ENCODE measurements around the gene LCN6. TPM values are rescaled to one million over a fixed set of nuclear protein-coding genes. Genes with fewer than 3 reads are reported as not detected.

Gene LCN6
- total and polyA plus RNA-seq, 2 of the 13 experiments (the other 11 are each of a cell fraction or from before 2014, with no cell fraction given), result not detected

DNA sequence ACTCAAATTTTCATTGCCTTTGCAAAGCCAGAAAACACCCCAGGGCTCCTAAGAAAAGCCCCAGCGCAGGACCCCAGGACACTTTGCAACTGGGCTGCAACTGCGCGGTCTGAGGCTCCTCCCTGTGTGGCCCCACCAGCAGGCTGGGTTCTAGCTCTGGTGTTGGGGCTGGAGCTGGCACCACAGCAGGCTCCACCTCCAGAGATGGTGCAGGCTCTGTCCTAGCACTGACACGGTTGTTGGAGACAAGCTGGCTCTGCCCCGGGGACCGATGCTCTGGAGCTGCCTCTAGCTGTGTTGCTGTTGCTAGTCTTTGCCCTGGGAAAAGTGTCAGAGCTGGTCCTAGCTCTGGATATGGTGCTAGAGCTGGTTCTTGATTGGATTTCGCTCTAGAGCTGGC, 19.2 kb downstream of the LCN6 start:
- H3K4me2 ChIP-seq (ENCODE audit: low read depth, low read length), result peak overlapping the region; percentile 97
- peaks cover 36% of the 10 kb centered on the region for H4K20me1 ChIP-seq (ENCODE audit: insufficient read depth, low read length)
- FAIRE-seq, result peak; percentile 21
- 17% methylated on average over 6 of the region's 7 CpGs for WGBS (ENCODE audit: low lambda C conversion rate)
- POLR2A ChIA-PET, result interaction anchor here (0.9 to 3.6 kb wide), 10 partner anchors 9 to 263 kb away, joined by 3 to 30 read pairs (median 7); partner anchors contain the start of genes LCN10 and PAXX
- peak overlapping the region; percentile 90 for H3K9ac ChIP-seq (ENCODE audit: insufficient read depth, low read depth, low read length)
- H3K4me3 ChIP-seq (replicated peaks in 1 of 3; ENCODE audit: insufficient read depth in 1 of 3, low read depth in 2 of 3, low read length in 3 of 3), result peak overlapping the region; percentile 61 to 89 (median 89); a peak in 5 of 6 replicates
- H3K9me3 ChIP-seq (ENCODE audit: low read length), result no peaks in the 10 kb centered on the region
- DNase-seq (ENCODE audit: low spot score), result no peak
- H3K79me2 ChIP-seq (ENCODE audit: insufficient read depth, low read length), result peaks cover 31% of the 10 kb centered on the region
- BruUV-seq (replicated peaks), result no TSS peak
- H3K36me3 ChIP-seq (replicated peaks in 1 of 2; ENCODE audit: control insufficient read depth in 1 of 2, insufficient read depth in 2 of 2, low read length in 2 of 2), result peaks cover 8 to 14% of the 10 kb centered on the region in 2 experiments; a peak in 4 of 5 replicates
- ATAC-seq, result peak; percentile 40
- in situ Hi-C loops (cut with HindIII; ENCODE audit: extremely low pct_ligation_motif_present, low pct_unique_long_range_greater_than_20kb) (no loop called here), intact Hi-C loops (cut with micrococcal nuclease; ENCODE audit: unreplicated experiment) (no loop called here)
- H3K27ac ChIP-seq (ENCODE audit: extremely low read length, insufficient read depth, low read length), result no peak overlapping the region
- H3K4me1 ChIP-seq (ENCODE audit: insufficient read depth, low read length), result peaks cover 55% of the 10 kb centered on the region
- H2AFZ ChIP-seq (ENCODE audit: low read length), result no peak overlapping the region
- CTCF ChIA-PET (ENCODE audit: low intra/inter-chr PET ratio, low total read pairs), result interaction anchor here (0.6 kb wide), 1 partner anchor 24 kb away, joined by 3 read pairs; no protein-coding TSS in a partner anchor
- peaks cover 0 to 7% of the 10 kb centered on the region in 2 experiments; a peak in 1 of 5 replicates for H3K27me3 ChIP-seq (ENCODE audit: control insufficient read depth in 1 of 2, insufficient read depth in 2 of 2, low read length in 2 of 2)
- TF ChIP-seq TAF15 (IDR thresholded peaks at IDR 0.05; ENCODE audit: low read depth, low read length, poor library complexity, severe bottlenecking), result no peak
- no peak for TF ChIP-seq TOE1 (CRISPR knock-in tag; IDR thresholded peaks at IDR 0.05)
- TF ChIP-seq ERF (CRISPR knock-in tag; IDR thresholded peaks at IDR 0.05), result 0 out of 2 replicates have a peak, but pooled peaks have one; percentile 6
- TF ChIP-seq RNF2 (conservative IDR thresholded peaks at IDR 0.05; ENCODE audit: low read depth), result no peak
- TF ChIP-seq ZSCAN9 (CRISPR knock-in tag; IDR thresholded peaks at IDR 0.05; ENCODE audit: borderline replicate concordance), result no peak
- no peak for TF ChIP-seq TGIF2 (CRISPR knock-in tag; IDR thresholded peaks at IDR 0.05)
- no peak for TF ChIP-seq TEAD3 (CRISPR knock-in tag; optimal IDR thresholded peaks at IDR 0.05; ENCODE audit: borderline replicate concordance)
- no peak for TF ChIP-seq NFYB (CRISPR knock-in tag; IDR thresholded peaks at IDR 0.05)
- TF ChIP-seq, protein P1, sequence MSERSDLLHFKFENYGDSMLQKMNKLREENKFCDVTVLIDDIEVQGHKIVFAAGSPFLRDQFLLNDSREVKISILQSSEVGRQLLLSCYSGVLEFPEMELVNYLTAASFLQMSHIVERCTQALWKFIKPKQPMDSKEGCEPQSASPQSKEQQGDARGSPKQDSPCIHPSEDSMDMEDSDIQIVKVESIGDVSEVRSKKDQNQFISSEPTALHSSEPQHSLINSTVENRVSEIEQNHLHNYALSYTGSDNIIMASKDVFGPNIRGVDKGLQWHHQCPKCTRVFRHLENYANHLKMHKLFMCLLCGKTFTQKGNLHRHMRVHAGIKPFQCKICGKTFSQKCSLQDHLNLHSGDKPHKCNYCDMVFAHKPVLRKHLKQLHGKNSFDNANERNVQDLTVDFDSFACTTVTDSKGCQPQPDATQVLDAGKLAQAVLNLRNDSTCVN (CRISPR knock-in tag; IDR thresholded peaks at IDR 0.05; ENCODE audit: borderline replicate concordance), result peak; percentile 90; the same call in 1 of the 2 replicates
- TF ChIP-seq, protein P2, sequence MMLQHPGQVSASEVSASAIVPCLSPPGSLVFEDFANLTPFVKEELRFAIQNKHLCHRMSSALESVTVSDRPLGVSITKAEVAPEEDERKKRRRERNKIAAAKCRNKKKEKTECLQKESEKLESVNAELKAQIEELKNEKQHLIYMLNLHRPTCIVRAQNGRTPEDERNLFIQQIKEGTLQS (CRISPR knock-in tag; IDR thresholded peaks at IDR 0.05), result no peak
- TF ChIP-seq THAP9 (CRISPR knock-in tag; IDR thresholded peaks at IDR 0.05; ENCODE audit: borderline replicate concordance), result peak; percentile 3; the same call in 1 of the 2 replicates
- TF ChIP-seq CBX1 (IDR thresholded peaks at IDR 0.05; ENCODE audit: low read depth), result no peak
- no peak for TF ChIP-seq SRSF9 (IDR thresholded peaks at IDR 0.05; ENCODE audit: borderline replicate concordance, insufficient read depth, low read depth, low read length, poor library complexity, severe bottlenecking)
- TF ChIP-seq, protein P3, sequence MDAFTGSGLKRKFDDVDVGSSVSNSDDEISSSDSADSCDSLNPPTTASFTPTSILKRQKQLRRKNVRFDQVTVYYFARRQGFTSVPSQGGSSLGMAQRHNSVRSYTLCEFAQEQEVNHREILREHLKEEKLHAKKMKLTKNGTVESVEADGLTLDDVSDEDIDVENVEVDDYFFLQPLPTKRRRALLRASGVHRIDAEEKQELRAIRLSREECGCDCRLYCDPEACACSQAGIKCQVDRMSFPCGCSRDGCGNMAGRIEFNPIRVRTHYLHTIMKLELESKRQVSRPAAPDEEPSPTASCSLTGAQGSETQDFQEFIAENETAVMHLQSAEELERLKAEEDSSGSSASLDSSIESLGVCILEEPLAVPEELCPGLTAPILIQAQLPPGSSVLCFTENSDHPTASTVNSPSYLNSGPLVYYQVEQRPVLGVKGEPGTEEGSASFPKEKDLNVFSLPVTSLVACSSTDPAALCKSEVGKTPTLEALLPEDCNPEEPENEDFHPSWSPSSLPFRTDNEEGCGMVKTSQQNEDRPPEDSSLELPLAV (CRISPR knock-in tag; conservative IDR thresholded peaks at IDR 0.05; ENCODE audit: low read depth), result no peak
- TF ChIP-seq ZNF619 (CRISPR knock-in tag; IDR thresholded peaks at IDR 0.05), result no peak
- no peak for TF ChIP-seq PTBP1 (IDR thresholded peaks at IDR 0.05; ENCODE audit: low read depth, low read length, poor library complexity, severe bottlenecking)
- peak; percentile 43; the same call in 1 of the 2 replicates for TF ChIP-seq ZNF263 (CRISPR knock-in tag; IDR thresholded peaks at IDR 0.05)
- TF ChIP-seq PHF20 (CRISPR knock-in tag; IDR thresholded peaks at IDR 0.05), result 0 out of 2 replicates have a peak, but pooled peaks have one; percentile 16
- TF ChIP-seq NR2C2 (CRISPR knock-in tag; IDR thresholded peaks at IDR 0.05; ENCODE audit: borderline replicate concordance), result no peak
- TF ChIP-seq ZNF235 (CRISPR knock-in tag; IDR thresholded peaks at IDR 0.05; ENCODE audit: borderline replicate concordance), result 0 out of 2 replicates have a peak, but pooled peaks have one; percentile 40
